ENCODE measurements around the gene B9D2.

Gene B9D2

GRCh38 chr19:41366089-41366488 is 2.1 kb upstream of the B9D2 start:
- Histone ChIP-seq H3K4me3 (no peak overlapping the region), H3K36me3 (no peaks in the 10 kb centered on the region), H3K27ac (no peak overlapping the region), H3K9me3 (no peaks in the 10 kb centered on the region), H3K4me1 (peaks cover 0 to 26% (median 13%) of the 10 kb centered on the region in 4 donors), H3K27me3 (no peaks in the 10 kb centered on the region)
- DNase-seq = no peak
- no peak for TF ChIP-seq CTCF (IDR thresholded peaks at IDR 0.05)
- intact Hi-C loops (cut with DNase I; ENCODE audit: low total_unique reads) = loop anchor here (10.0 kb wide), 1 partner anchor 59 kb away; the partner anchor contains the start of gene B3GNT8

- intact Hi-C loops (cut with DNase I; ENCODE audit: low total_unique reads) = loop anchor here (10.0 kb wide), 1 partner anchor 60 kb away; the partner anchor contains the start of gene B3GNT8
- Histone ChIP-seq H3K27me3 (no peaks in the 10 kb centered on the region), H3K9me3 (no peaks in the 10 kb centered on the region), H3K27ac (peak overlapping the region; percentile 90 to 95), H3K36me3 (no peaks in the 10 kb centered on the region), H3K4me1 (peaks cover 0 to 26% (median 13%) of the 10 kb centered on the region in 4 donors), H3K4me3 (peak overlapping the region; percentile 65 to 66)
- DNase-seq = no peak
- no peak for TF ChIP-seq CTCF (IDR thresholded peaks at IDR 0.05)
Measured at GRCh38 chr19:41364524-41365391, 809 bp upstream of the B9D2 start.

- no peak for DNase-seq
- peak overlapping the region; percentile 65 to 66 for H3K4me3 ChIP-seq
- peak overlapping the region; percentile 90 to 95 for H3K27ac ChIP-seq
- H3K4me1 ChIP-seq = peaks cover 0 to 26% (median 13%) of the 10 kb centered on the region in 4 donors
- no peaks in the 10 kb centered on the region for H3K9me3 ChIP-seq
- no peaks in the 10 kb centered on the region for H3K27me3 ChIP-seq
- TF ChIP-seq CTCF (IDR thresholded peaks at IDR 0.05) = no peak
- intact Hi-C loops (cut with DNase I; ENCODE audit: low total_unique reads) = loop anchor here (10.0 kb wide), 1 partner anchor 61 kb away; the partner anchor contains the start of gene B3GNT8
- no peaks in the 10 kb centered on the region for H3K36me3 ChIP-seq
Measured at GRCh38 chr19:41363371-41363752, 587 bp downstream of the B9D2 start.

GRCh38 chr19:41362143-41362847 is 1.7 kb downstream of the B9D2 start:
- H3K4me3 ChIP-seq = no peak overlapping the region
- no peak for TF ChIP-seq CTCF (IDR thresholded peaks at IDR 0.05)
- H3K27me3 ChIP-seq = no peaks in the 10 kb centered on the region
- intact Hi-C loops (cut with DNase I; ENCODE audit: low total_unique reads) = loop anchor here (10.0 kb wide), 1 partner anchor 63 kb away; the partner anchor contains the start of gene B3GNT8
- no peaks in the 10 kb centered on the region for H3K9me3 ChIP-seq
- no peak overlapping the region for H3K27ac ChIP-seq
- no peak for DNase-seq
- H3K36me3 ChIP-seq = no peaks in the 10 kb centered on the region
- peaks cover 0 to 17% (median 13%) of the 10 kb centered on the region in 4 donors for H3K4me1 ChIP-seq

GRCh38 chr19:41359741-41360140 is 4.2 kb downstream of the B9D2 start:
- intact Hi-C loops (cut with DNase I; ENCODE audit: low total_unique reads) = loop anchor here (5.0 to 10.0 kb wide), 2 partner anchors 65 to 152 kb away; partner anchors contain the start of gene B3GNT8
- Histone ChIP-seq H3K4me3 (no peak overlapping the region), H3K36me3 (no peaks in the 10 kb centered on the region), H3K27ac (no peak overlapping the region), H3K9me3 (no peaks in the 10 kb centered on the region), H3K4me1 (peaks cover 0 to 11% (median 9%) of the 10 kb centered on the region in 4 donors), H3K27me3 (no peaks in the 10 kb centered on the region)
- DNase-seq = no peak
- TF ChIP-seq CTCF (IDR thresholded peaks at IDR 0.05) = no peak

Data from tibial artery (tissue), 4 donors.